Adipose tissue (tissue), 3 donors: ENCODE results near the gene FASTK. TPM values are rescaled to one million over a fixed set of nuclear protein-coding genes. Genes with fewer than 3 reads are reported as not detected.
"Not testable (repeated sequence)": the region's sequence is repeated elsewhere in the genome, so short reads cannot be mapped to it uniquely, and the experiment has no call there.

Experiments used
- H3K27ac ChIP-seq: one replicate; pipeline ENCODE4 v1.5.1; 2013; ENCODE audit warnings: low read depth, low read length
- WGBS, 3 donors: extraction: QIAGEN DNeasy Blood & Tissue Kit; methylation state at CpG; one replicate each; pipeline ENCODE4 v1.1.7; 2013; 5-methylcytosine and 5-hydroxymethylcytosine counted together
- polyA plus RNA-seq, 3 donors: library from polyadenylated mRNA; stranded (reverse); fragments of 200-250 nt; gene quantifications; one replicate each; pipeline ENCODE4 v1.2.3, GENCODE V29; 2013
- donor health status: healthy with polysubstance abuse.
- donor health status: Bipolar disorder and iron deficiency.
- donor health status: healthy.

FASTK gene
- polyA plus RNA-seq, 3 donors = 53.0 to 104 (median 91.8) TPM

DNA sequence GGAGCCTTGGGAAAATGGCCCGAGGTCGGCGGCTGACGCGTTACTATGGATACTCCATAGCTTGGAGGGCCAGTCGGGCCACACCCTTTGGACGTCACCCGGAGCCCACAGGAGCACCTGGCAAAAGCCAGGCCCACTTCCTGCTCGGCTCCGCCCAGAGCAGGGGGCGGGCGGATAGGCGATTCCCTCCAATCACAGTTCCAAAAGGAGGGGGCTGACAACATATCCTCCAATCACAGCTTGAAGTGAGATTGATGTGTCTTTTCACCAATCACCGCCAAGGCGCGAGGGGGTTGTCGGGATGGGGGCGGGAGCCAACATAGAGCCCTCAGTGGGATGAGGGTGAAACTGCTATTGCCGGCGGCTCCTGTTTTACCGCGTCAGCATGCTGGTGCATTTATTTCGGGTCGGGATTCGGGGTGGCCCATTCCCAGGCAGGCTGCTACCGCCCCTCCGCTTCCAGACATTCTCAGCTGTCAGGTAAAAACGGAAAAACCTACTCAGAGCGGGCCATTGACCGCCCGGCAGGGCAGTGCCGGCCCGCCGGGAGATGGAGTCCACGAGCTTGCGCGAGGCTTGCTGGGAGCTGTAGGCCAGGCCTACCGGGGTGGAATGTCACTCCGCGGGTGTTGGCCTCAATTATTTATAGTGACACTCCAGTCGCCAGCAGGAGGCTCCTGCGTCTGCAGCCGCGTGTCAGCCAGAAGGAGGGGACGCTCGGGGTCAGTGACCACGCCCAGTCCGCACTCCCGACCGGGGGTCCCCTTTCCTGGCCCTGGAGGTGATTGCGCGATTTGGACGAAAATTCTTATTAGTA lies 52.3 kb downstream of the FASTK start, which contains the start of gene ABCB8:
ABCB8 (plus strand) TSS at position 320 of the 817 bp plus-strand sequence; CDS start at position 386, 66 bp downstream.
- 0 to 1% (median 1%) methylated on average over 53 of the region's 53 CpGs for WGBS, 3 donors
- no peak within 1 kb of the TSS for H3K27ac ChIP-seq

DNA sequence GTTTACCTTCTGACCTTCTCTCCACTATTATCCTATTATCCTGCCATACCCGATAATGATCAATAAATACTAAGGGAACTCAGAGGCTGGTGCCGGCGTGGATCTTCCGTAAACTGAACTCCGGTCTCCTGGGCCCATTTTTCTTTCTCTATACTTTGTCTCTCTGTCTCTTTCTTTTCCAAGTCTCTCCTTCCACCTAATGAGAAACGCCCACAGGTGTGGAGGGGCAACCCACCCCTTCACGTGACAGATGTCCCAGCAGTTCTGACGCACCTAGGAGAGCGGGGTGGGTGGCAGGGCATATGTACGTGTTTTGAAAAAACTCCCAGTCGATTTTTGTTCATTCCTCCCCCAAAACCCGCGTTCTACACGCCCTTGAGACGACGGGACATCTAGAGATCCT lies 52.9 kb downstream of the FASTK start:
- H3K27ac ChIP-seq = not testable (repeated sequence)
- 6 to 12% (median 6%) methylated on average over 16 of the region's 16 CpGs for WGBS, 3 donors

DNA sequence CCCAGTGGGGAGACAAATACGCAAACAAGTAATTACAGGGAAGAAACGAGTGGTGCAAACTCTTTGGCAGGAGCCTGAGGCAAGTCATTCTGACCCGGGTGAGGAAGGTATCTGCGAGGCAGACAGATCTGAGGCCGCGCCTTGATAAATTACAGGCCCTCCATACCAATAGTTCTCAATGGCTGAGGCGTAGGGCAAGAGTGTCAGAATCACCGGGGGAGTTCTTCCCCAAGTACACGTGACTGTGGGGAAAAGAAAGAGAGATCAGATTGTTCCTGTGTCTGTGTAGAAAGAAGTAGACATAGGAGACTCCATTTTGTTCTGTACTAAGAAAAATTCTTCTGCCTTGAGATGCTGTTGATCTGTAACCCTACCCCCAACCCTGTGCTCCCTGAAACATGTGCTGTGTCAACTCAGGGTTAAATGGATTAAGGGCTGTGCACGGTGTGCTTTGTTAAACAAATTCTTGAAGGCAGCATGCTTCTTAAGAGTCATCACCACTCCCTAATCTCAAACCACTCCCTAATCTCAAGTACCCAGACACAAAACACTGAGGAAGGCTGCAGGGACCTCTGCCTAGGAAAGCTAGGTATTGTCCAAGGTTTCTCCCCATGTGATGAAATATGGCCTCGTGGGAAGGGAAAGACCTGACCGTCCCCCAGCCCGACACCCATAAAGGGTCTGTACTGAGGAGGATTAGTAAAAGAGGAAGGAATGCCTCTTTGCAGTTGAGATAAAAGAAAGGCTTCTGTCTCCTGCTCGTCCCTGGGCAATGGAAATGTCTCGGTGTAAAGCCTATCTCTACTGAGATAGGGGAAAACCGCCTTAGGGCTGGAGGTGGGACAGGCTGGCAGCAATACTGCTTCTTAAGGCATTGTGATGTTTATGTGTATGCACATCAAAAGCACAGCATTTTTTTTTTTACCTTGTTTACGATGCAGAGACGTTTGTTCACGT lies 53.6 kb downstream of the FASTK start:
- 43 to 49% (median 44%) methylated on average over 19 of the region's 19 CpGs for WGBS, 3 donors
- not testable (repeated sequence) for H3K27ac ChIP-seq

Other genes starting within 250 kb of the FASTK start
- under 1 TPM in 2 of 3 donors, not detected in 1; 0.07 to 0.15 TPM for gene AOC1, start 228.3 kb downstream of the FASTK start, polyA plus RNA-seq
- gene KCNH2, start 102.5 kb downstream of the FASTK start, polyA plus RNA-seq = 1 to 10 TPM in 1 of 3 donors, under 1 TPM in 2; 0.19 to 3.4 (median 0.22) TPM
- gene NOS3, start 89.8 kb downstream of the FASTK start, polyA plus RNA-seq = 10 to 100 TPM in 2 of 3 donors, 1 to 10 TPM in 1; 4.1 to 36.9 (median 23.3) TPM
- gene ATG9B, start 56.3 kb downstream of the FASTK start, polyA plus RNA-seq = 1 to 10 TPM in 1 of 3 donors, under 1 TPM in 2; 0.11 to 2.1 (median 0.37) TPM
- 10 to 100 TPM; 11.2 to 24.0 (median 14.6) TPM for gene ABCB8, start 52.4 kb downstream of the FASTK start, polyA plus RNA-seq
- 1 to 10 TPM; 1.3 to 7.6 (median 2.8) TPM for gene ASIC3, start 32.3 kb downstream of the FASTK start, polyA plus RNA-seq
- gene CDK5, start 22.9 kb downstream of the FASTK start, polyA plus RNA-seq = 1 to 10 TPM; 5.9 to 9.1 (median 7.8) TPM
- 10 to 100 TPM; 63.7 to 73.3 (median 64.8) TPM for gene SLC4A2, start 21.2 kb downstream of the FASTK start, polyA plus RNA-seq
- 10 to 100 TPM; 33.3 to 56.8 (median 44.0) TPM for gene TMUB1, start 2.7 kb upstream of the FASTK start, polyA plus RNA-seq
- gene AGAP3, start 5.7 kb upstream of the FASTK start, polyA plus RNA-seq = 10 to 100 TPM; 35.9 to 67.0 (median 51.9) TPM
- not detected for gene GBX1, start 86.9 kb upstream of the FASTK start, polyA plus RNA-seq
- gene ASB10, start 106.4 kb upstream of the FASTK start, polyA plus RNA-seq = not detected
- gene H2BK1, start 129.7 kb upstream of the FASTK start, polyA plus RNA-seq = not detected
- 10 to 100 TPM; 11.3 to 32.4 (median 20.1) TPM for gene ABCF2, start 146.4 kb upstream of the FASTK start, polyA plus RNA-seq
- gene CHPF2, start 151.7 kb upstream of the FASTK start, polyA plus RNA-seq = 10 to 100 TPM in 2 of 3 donors, 1 to 10 TPM in 1; 9.9 to 19.1 (median 10.9) TPM
- gene SMARCD3, start 167.9 kb upstream of the FASTK start, polyA plus RNA-seq = 10 to 100 TPM; 10.8 to 44.8 (median 32.2) TPM